H1 (cell line): ENCODE results near the gene COL4A1. TPM values are rescaled to one million over a fixed set of nuclear protein-coding genes. Genes with fewer than 3 reads are reported as not detected.

ENCODE experiments used
- CTCF ChIA-PET: fragments of 300-600 bp; sonication (Branson Sonifier 250); formaldehyde crosslinking; loops from one replicate; lab custom pipeline; 2021; ENCODE audit not compliant: partially characterized antibody; lab: Charles Lee
- POLR2A ChIA-PET: fragments of 300-600 bp; sonication (Branson Sonifier 250); formaldehyde crosslinking; loops from one replicate; lab custom pipeline; 2021; ENCODE audit warnings: inconsistent platforms; ENCODE audit not compliant: partially characterized antibody; lab: Charles Lee
- DNase-seq, 2 experiments: peaks; one replicate each; pipeline versions ENCODE4 v3.0.0 to v3.0.0-alpha.2; 2010 to 2022; ENCODE audit warnings: low spot score in 2 of 2, low read depth in 1 of 2, mixed read lengths in 1 of 2
- FAIRE-seq: peaks from 2 replicates; lab custom pipeline; 2011; peaks lifted over from hg19 to GRCh38; lab: Jason Lieb, UNC
- H2AFZ ChIP-seq: 2 replicates; pipeline ENCODE4 v1.8.1; 2012; ENCODE audit warnings: low read length, inconsistent platforms
- H2AK5ac ChIP-seq: 2 replicates; pipeline ENCODE4 v1.6.1; 2013; ENCODE audit warnings: low read depth, low read length
- H2BK120ac ChIP-seq: replicated peaks from 2 replicates; pipeline ENCODE3; 2013; ENCODE audit warnings: low read depth, low read length, inconsistent platforms
- H2BK12ac ChIP-seq: 2 replicates; pipeline ENCODE4 v1.6.1; 2013; ENCODE audit warnings: low read depth, low read length
- H2BK15ac ChIP-seq: 2 replicates; pipeline ENCODE4 v1.6.1; 2013; ENCODE audit warnings: low read length
- H2BK20ac ChIP-seq: 2 replicates; pipeline ENCODE4 v1.6.1; 2013; ENCODE audit warnings: low read length
- H2BK5ac ChIP-seq: 2 replicates; pipeline ENCODE4 v1.6.1; 2013; ENCODE audit warnings: low read depth, low read length
- H3K14ac ChIP-seq: 2 replicates; pipeline ENCODE4 v1.6.1; 2013; ENCODE audit warnings: inconsistent platforms; ENCODE audit not compliant: insufficient read length
- H3K18ac ChIP-seq: 2 replicates; pipeline ENCODE4 v1.6.1; 2013; ENCODE audit warnings: low read length; ENCODE audit errors: extremely low read depth
- H3K23ac ChIP-seq: 2 replicates; pipeline ENCODE4 v1.6.1; 2013; ENCODE audit warnings: inconsistent platforms; ENCODE audit not compliant: insufficient read length
- H3K23me2 ChIP-seq: 2 replicates; pipeline ENCODE4 v1.6.1; 2013; ENCODE audit warnings: low read depth, low read length
- H3K27ac ChIP-seq: 2 replicates; pipeline ENCODE4 v1.6.1; 2011; ENCODE audit warnings: low read depth, low read length, inconsistent platforms
- H3K27me3 ChIP-seq, 4 experiments: replicated peaks in 1 of 4; 1 replicate in 1 of 4; 2 replicates in 3 of 4; pipeline versions ENCODE4 v1.6.1 to v1.8.1; 2011 to 2013; ENCODE audit warnings: low read length in 3 of 4, mild to moderate bottlenecking in 3 of 4, inconsistent platforms in 2 of 4, mixed read lengths in 2 of 4, moderate library complexity in 1 of 4; ENCODE audit not compliant: control insufficient read depth in 3 of 4, insufficient read depth in 3 of 4; ENCODE audit errors: extremely low read depth in 1 of 4
- H3K36me3 ChIP-seq, 4 experiments: 2 replicates each; pipeline versions ENCODE4 v1.6.1 to v1.8.1; 2011 to 2013; ENCODE audit warnings: mild to moderate bottlenecking in 4 of 4, low read length in 3 of 4, moderate library complexity in 2 of 4, control low read depth in 1 of 4, inconsistent platforms in 1 of 4; ENCODE audit not compliant: insufficient read depth in 4 of 4, control insufficient read depth in 2 of 4
- H3K4ac ChIP-seq: replicated peaks from 2 replicates; pipeline ENCODE3; 2013; ENCODE audit warnings: low read length, low read depth, mixed read lengths, inconsistent platforms; ENCODE audit not compliant: insufficient read length
- H3K4me1 ChIP-seq, 4 experiments: replicated peaks in 1 of 4; 1 replicate in 1 of 4; 2 replicates in 3 of 4; pipeline versions ENCODE4 v1.6.1 to v1.8.1; 2011 to 2013; ENCODE audit warnings: low read length in 3 of 4, inconsistent platforms in 2 of 4, mixed read lengths in 1 of 4; ENCODE audit not compliant: insufficient read depth in 4 of 4, control insufficient read depth in 3 of 4
- H3K4me2 ChIP-seq, 2 experiments: 2 replicates each; pipeline versions ENCODE4 v1.6.1 to v1.8.1; 2011 to 2013; ENCODE audit warnings: low read depth in 2 of 2, low read length in 2 of 2, control low read depth in 1 of 2, inconsistent platforms in 1 of 2, mild to moderate bottlenecking in 1 of 2; ENCODE audit not compliant: insufficient read depth in 1 of 2
- H3K4me3 ChIP-seq, 4 experiments: fragments of 200-600, 300-600 bp in 1 of 4; sonication (generic), shearing (Covaris generic), sonication (Bioruptor Twin) in 1 of 4; 2 replicates each; pipeline versions ENCODE4 v1.5.1 to v1.8.1; 2011 to 2016; ENCODE audit warnings: low read length in 4 of 4, low read depth in 3 of 4, control low read depth in 2 of 4, inconsistent platforms in 2 of 4, mild to moderate bottlenecking in 2 of 4, mixed read lengths in 1 of 4, moderate library complexity in 1 of 4; ENCODE audit not compliant: insufficient read depth in 2 of 4; ENCODE audit errors: extremely low read depth in 1 of 4
- H3K56ac ChIP-seq: replicated peaks from 2 replicates; pipeline ENCODE3; 2013; ENCODE audit warnings: low read depth, mild to moderate bottlenecking, mixed read lengths, low read length, inconsistent platforms; ENCODE audit not compliant: insufficient read length
- H3K79me1 ChIP-seq: 2 replicates; pipeline ENCODE4 v1.6.1; 2013; ENCODE audit warnings: low read depth, low read length, control low read depth
- H3K79me2 ChIP-seq, 2 experiments: 2 replicates each; pipeline versions ENCODE4 v1.6.1 to v1.8.1; 2012 to 2013; ENCODE audit warnings: low read length in 2 of 2, mild to moderate bottlenecking in 2 of 2, inconsistent platforms in 1 of 2; ENCODE audit not compliant: insufficient read depth in 2 of 2, control insufficient read depth in 1 of 2
- H3K9ac ChIP-seq, 4 experiments: replicated peaks in 1 of 4; 1 replicate in 1 of 4; 2 replicates in 3 of 4; pipeline versions ENCODE4 v1.6.1 to v1.8.1; 2011 to 2013; ENCODE audit warnings: low read depth in 3 of 4, low read length in 3 of 4, control low read depth in 2 of 4, mild to moderate bottlenecking in 2 of 4, moderate library complexity in 2 of 4, inconsistent platforms in 1 of 4; ENCODE audit errors: extremely low read depth in 1 of 4
- H3K9me3 ChIP-seq, 2 experiments: 2 replicates each; pipeline versions ENCODE4 v1.6.1 to v1.8.1; 2012 to 2013; ENCODE audit warnings: mild to moderate bottlenecking in 2 of 2, moderate library complexity in 2 of 2, control low read depth in 1 of 2, inconsistent platforms in 1 of 2, low read depth in 1 of 2, low read length in 1 of 2, mixed read lengths in 1 of 2; ENCODE audit not compliant: insufficient read depth in 2 of 2
- H4K20me1 ChIP-seq, 2 experiments: replicated peaks in 1 of 2; 2 replicates each; pipeline versions ENCODE3 to v1.8.1; 2011 to 2013; ENCODE audit warnings: inconsistent platforms in 2 of 2, low read length in 2 of 2, mild to moderate bottlenecking in 1 of 2; ENCODE audit not compliant: insufficient read depth in 2 of 2, control insufficient read depth in 1 of 2
- H4K5ac ChIP-seq: 2 replicates; pipeline ENCODE4 v1.6.1; 2013; ENCODE audit warnings: low read length, low read depth, mixed read lengths, inconsistent platforms; ENCODE audit not compliant: insufficient read length
- H4K8ac ChIP-seq: 2 replicates; pipeline ENCODE4 v1.8.0; 2013; ENCODE audit warnings: mild to moderate bottlenecking, moderate library complexity, low read length, inconsistent platforms; ENCODE audit not compliant: insufficient read depth; ENCODE audit errors: extremely low read depth
- H4K91ac ChIP-seq: replicated peaks from 2 replicates; pipeline ENCODE3; 2013; ENCODE audit warnings: low read length, mixed read lengths, inconsistent platforms; ENCODE audit not compliant: insufficient read length
- BRCA1 ChIP-seq: IDR thresholded peaks from 2 replicates; pipeline ENCODE4 v1.6.1; 2012; ENCODE audit warnings: low read depth, low read length, improper control_type of control experiment
- CHD1 ChIP-seq: IDR thresholded peaks from 2 replicates; pipeline ENCODE4 v1.6.1; 2012; ENCODE audit warnings: low read depth, low read length, improper control_type of control experiment
- SIN3A ChIP-seq, 2 experiments: IDR thresholded peaks in 1 of 2; conservative IDR thresholded peaks in 1 of 2; 2 replicates each; pipeline ENCODE4 v1.6.1; 2011 to 2012; ENCODE audit warnings: low read length in 2 of 2, improper control_type of control experiment in 1 of 2, low read depth in 1 of 2, mild to moderate bottlenecking in 1 of 2
- SIX5 ChIP-seq: IDR thresholded peaks from 2 replicates; pipeline ENCODE4 v1.6.1; 2011; ENCODE audit warnings: mild to moderate bottlenecking, low read depth, low read length
- TBP ChIP-seq: IDR thresholded peaks from 2 replicates; pipeline ENCODE4 v1.6.1; 2011; ENCODE audit warnings: low read depth, low read length, improper control_type of control experiment
- WGBS, 2 experiments: shearing (Covaris generic) in 1 of 2; methylation state at CpG; one replicate each; pipeline versions ENCODE4 v1.1.6 to v1.1.7; 2013 to 2015; ENCODE audit warnings: low lambda C conversion rate in 2 of 2, mixed read lengths in 2 of 2, inconsistent platforms in 1 of 2, low coverage in 1 of 2, missing lambda C conversion rate in 1 of 2; ENCODE audit not compliant: insufficient replicate concordance in 2 of 2, insufficient coverage in 1 of 2, insufficient read length in 1 of 2; ENCODE audit errors: extremely low coverage in 1 of 2, missing lambda C conversion rate in 1 of 2; 5-methylcytosine and 5-hydroxymethylcytosine counted together
- polyA plus RNA-seq, 7 experiments: library from polyadenylated mRNA; depleted of rRNA in 3 of 7; stranded (reverse) in 5 of 7; unstranded in 2 of 7; fragments of >200 nt in 5 of 7; fragments of 200-250 nt in 2 of 7; gene quantifications; 1 replicate in 5 of 7; 2 replicates in 1 of 7; 4 replicates in 1 of 7; pipeline versions ENCODE4 v1.2.1 to v1.2.3, GENCODE V29; 2011 to 2013; ENCODE audit warnings: missing spikeins in 2 of 7, mixed read lengths in 2 of 7
- total RNA-seq: library from RNA; stranded (reverse); fragmentation: NEBNext Ultra II Directional; extraction: Animal tissue kit (Norgen Biotek cat#: 25700); gene quantifications from 2 replicates; pipeline ENCODE4 v1.2.1, GENCODE V29; 2021
- TF ChIP-seq, protein P1 (sequence below): IDR thresholded peaks from 2 replicates; pipeline ENCODE4 v1.6.1; 2011; ENCODE audit warnings: low read length, improper control_type of control experiment

The COL4A1 gene
- total and polyA plus RNA-seq, 2 of the 8 experiments (the other 6 are each of a cell fraction or from before 2014, with no cell fraction given), result 30.7 to 82.0 TPM

DNA sequence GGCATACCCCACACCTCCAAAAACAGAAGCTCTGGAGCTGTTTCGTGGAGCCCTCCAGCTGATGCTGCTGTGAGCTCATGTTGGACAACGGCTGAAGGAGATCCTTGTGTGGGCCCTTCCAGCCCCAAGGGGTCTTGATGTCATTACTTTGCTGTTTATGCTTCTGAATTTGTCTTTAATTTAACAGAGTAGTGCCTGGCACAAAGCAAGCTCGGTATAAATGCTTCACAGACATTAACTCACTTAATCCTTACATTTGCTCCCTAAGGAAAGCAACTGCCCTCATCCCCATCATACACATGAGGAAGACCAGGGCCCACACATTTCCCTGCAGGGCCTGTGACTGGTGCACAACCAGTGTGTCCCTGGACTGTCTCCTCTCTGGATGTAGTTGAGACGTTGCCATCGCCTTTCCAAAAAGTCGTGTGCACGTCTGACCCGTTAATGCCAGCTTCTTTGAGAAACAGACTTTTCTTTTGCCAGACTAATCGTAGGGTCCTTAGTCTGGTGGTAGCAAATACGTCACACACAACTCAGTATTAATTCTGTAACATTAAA is 7.6 kb downstream of the COL4A1 start:
- DNase-seq (no peak), FAIRE-seq (peak; percentile 42)
- H2BK120ac ChIP-seq, result no peak overlapping the region
- H2BK15ac ChIP-seq, result no peak overlapping the region
- H4K91ac ChIP-seq, result no peak overlapping the region
- H4K5ac ChIP-seq, result no peak overlapping the region
- no peak overlapping the region for H3K23ac ChIP-seq
- H3K14ac ChIP-seq, result no peak overlapping the region
- no peaks in the 10 kb centered on the region for H3K9me3 ChIP-seq
- TF ChIP-seq TBP, result no peak
- TF ChIP-seq, protein P1, sequence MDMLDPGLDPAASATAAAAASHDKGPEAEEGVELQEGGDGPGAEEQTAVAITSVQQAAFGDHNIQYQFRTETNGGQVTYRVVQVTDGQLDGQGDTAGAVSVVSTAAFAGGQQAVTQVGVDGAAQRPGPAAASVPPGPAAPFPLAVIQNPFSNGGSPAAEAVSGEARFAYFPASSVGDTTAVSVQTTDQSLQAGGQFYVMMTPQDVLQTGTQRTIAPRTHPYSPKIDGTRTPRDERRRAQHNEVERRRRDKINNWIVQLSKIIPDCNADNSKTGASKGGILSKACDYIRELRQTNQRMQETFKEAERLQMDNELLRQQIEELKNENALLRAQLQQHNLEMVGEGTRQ, result no peak
- TF ChIP-seq CHD1, result no peak
- TF ChIP-seq SIN3A (conservative IDR thresholded peaks at IDR 0.05 in 1 of 2, IDR thresholded peaks at IDR 0.05 in 1 of 2; ENCODE audit: low read depth in 1 of 2, low read length in 2 of 2), result 0 out of 4 replicates have a peak, but pooled peaks of 1 of the 2 experiments have one; percentile 49
- no peak for TF ChIP-seq SIX5
- TF ChIP-seq BRCA1, result no peak
- TF ChIP-seq, all 59 proteins: peak for 1
- Histone ChIP-seq H3K4ac (no peak overlapping the region), H3K4me3 (no peak overlapping the region; a peak in 1 of 8 replicates), H2BK5ac (no peak overlapping the region; the same call in 1 of the 2 replicates), H4K8ac (no peak overlapping the region; the same call in 1 of the 2 replicates), H3K79me1 (peaks cover 4% of the 10 kb centered on the region; the same call in 1 of the 2 replicates), H3K79me2 (peaks cover 0 to 13% of the 10 kb centered on the region in 2 experiments; a peak in 2 of 4 replicates), H3K27ac (no peak overlapping the region), H3K4me2 (peak overlapping the region; percentile 38 to 49; a peak in 1 of 4 replicates), H4K20me1 (no peaks in the 10 kb centered on the region), H3K4me1 (peaks cover 6 to 13% (median 9%) of the 10 kb centered on the region in 4 experiments; a peak in 6 of 7 replicates), H2AFZ (no peak overlapping the region), H3K36me3 (no peaks in the 10 kb centered on the region), H2AK5ac (no peak overlapping the region), H2BK12ac (no peak overlapping the region), H2BK20ac (no peak overlapping the region), H3K56ac (no peak overlapping the region), H3K18ac (peak overlapping the region; percentile 17; the same call in 1 of the 2 replicates), H3K23me2 (no peaks in the 10 kb centered on the region), H3K27me3 (no peaks in the 10 kb centered on the region), H3K9ac (no peak overlapping the region)
- ChIA-PET CTCF (interaction anchor here (0.6 to 2.8 kb wide), 14 partner anchors 10 to 113 kb away, joined by 3 to 13 read pairs (median 3); no protein-coding TSS in a partner anchor), POLR2A (interaction anchor here (1.1 to 4.6 kb wide), 2 partner anchors 7 to 38 kb away, joined by 3 to 34 read pairs; partner anchors contain the start of genes COL4A1 and COL4A2)
- WGBS, 2 experiments, result 65% methylated on average over 10 of the region's 10 CpGs; no CpG with 5 or more reads in 1 of the 2 experiments
